Glutamatergic neuron (in vitro differentiated cells): ENCODE results near the gene GSDMA. TPM values are rescaled to one million over a fixed set of nuclear protein-coding genes. Genes with fewer than 3 reads are reported as not detected.

Experiments used
- DNase-seq: peaks from one replicate; pipeline ENCODE4 v3.0.0; 2022
- H3K27ac Mint-ChIP-seq: one replicate; pipeline ENCODE4 v1.8.0; 2020; ENCODE audit warnings: mild to moderate bottlenecking, mixed read lengths, inconsistent platforms; ENCODE audit not compliant: unreplicated experiment
- H3K27me3 Mint-ChIP-seq: one replicate; pipeline ENCODE4 v1.8.0; 2020; ENCODE audit warnings: mild to moderate bottlenecking, moderate library complexity, mixed read lengths, inconsistent platforms; ENCODE audit not compliant: unreplicated experiment
- H3K36me3 Mint-ChIP-seq: one replicate; pipeline ENCODE4 v1.8.0; 2020; ENCODE audit warnings: mild to moderate bottlenecking, mixed read lengths, inconsistent platforms; ENCODE audit not compliant: unreplicated experiment
- H3K4me1 Mint-ChIP-seq: one replicate; pipeline ENCODE4 v1.8.0; 2020; ENCODE audit warnings: mild to moderate bottlenecking, low read depth, mixed read lengths, inconsistent platforms; ENCODE audit not compliant: unreplicated experiment
- H3K4me3 Mint-ChIP-seq: one replicate; pipeline ENCODE4 v1.8.0; 2020; ENCODE audit warnings: mild to moderate bottlenecking, mixed read lengths, inconsistent platforms; ENCODE audit not compliant: unreplicated experiment
- H3K9me3 Mint-ChIP-seq: one replicate; pipeline ENCODE4 v1.8.0; 2020; ENCODE audit warnings: mild to moderate bottlenecking, moderate library complexity, mixed read lengths, inconsistent platforms; ENCODE audit not compliant: unreplicated experiment
- total RNA-seq: library from RNA; stranded (reverse); fragmentation: NEBNext Ultra II Directional; extraction: Animal tissue kit (Norgen Biotek cat#: 25700); gene quantifications from one replicate; pipeline ENCODE4 v1.2.1, GENCODE V29; 2021; ENCODE audit not compliant: unreplicated experiment
- TF ChIP-seq, protein P1 (sequence below): fragments of 200-600 bp; sonication (generic); IDR thresholded peaks from one replicate; pipeline ENCODE4 v1.5.0; 2021; ENCODE audit not compliant: partially characterized antibody, unreplicated experiment

The GSDMA gene
- total RNA-seq, 1 donor from 2014 or later = not detected

DNA sequence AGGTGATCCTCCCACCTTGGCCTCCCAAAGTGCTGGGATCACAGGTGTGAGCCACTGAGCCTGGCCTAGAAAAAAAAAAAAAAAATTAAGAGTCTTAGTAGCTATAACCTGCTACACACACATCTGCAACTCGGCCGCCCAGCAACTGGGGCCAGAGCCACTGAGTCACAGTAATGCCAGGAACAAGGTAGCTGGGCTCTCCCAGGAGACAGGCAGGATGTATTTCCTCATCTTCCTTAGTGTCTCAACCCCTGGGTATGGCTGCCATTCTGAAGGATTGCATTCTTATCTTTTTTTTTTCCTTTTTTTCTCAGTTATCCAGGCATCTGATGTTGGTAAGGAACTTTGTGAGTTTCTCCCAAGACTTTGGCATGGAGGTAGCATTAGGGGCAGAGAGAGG lies 10.7 kb downstream of the GSDMA start:
- H3K4me1 Mint-ChIP-seq = peaks cover 4% of the 10 kb centered on the region
- H3K9me3 Mint-ChIP-seq = no peaks in the 10 kb centered on the region
- H3K27ac Mint-ChIP-seq = no peak overlapping the region
- DNase-seq = no peak
- no peaks in the 10 kb centered on the region for H3K36me3 Mint-ChIP-seq
- H3K27me3 Mint-ChIP-seq = peaks cover 10% of the 10 kb centered on the region
- H3K4me3 Mint-ChIP-seq = no peak overlapping the region
- TF ChIP-seq, protein P1, sequence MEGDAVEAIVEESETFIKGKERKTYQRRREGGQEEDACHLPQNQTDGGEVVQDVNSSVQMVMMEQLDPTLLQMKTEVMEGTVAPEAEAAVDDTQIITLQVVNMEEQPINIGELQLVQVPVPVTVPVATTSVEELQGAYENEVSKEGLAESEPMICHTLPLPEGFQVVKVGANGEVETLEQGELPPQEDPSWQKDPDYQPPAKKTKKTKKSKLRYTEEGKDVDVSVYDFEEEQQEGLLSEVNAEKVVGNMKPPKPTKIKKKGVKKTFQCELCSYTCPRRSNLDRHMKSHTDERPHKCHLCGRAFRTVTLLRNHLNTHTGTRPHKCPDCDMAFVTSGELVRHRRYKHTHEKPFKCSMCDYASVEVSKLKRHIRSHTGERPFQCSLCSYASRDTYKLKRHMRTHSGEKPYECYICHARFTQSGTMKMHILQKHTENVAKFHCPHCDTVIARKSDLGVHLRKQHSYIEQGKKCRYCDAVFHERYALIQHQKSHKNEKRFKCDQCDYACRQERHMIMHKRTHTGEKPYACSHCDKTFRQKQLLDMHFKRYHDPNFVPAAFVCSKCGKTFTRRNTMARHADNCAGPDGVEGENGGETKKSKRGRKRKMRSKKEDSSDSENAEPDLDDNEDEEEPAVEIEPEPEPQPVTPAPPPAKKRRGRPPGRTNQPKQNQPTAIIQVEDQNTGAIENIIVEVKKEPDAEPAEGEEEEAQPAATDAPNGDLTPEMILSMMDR = no peak

DNA sequence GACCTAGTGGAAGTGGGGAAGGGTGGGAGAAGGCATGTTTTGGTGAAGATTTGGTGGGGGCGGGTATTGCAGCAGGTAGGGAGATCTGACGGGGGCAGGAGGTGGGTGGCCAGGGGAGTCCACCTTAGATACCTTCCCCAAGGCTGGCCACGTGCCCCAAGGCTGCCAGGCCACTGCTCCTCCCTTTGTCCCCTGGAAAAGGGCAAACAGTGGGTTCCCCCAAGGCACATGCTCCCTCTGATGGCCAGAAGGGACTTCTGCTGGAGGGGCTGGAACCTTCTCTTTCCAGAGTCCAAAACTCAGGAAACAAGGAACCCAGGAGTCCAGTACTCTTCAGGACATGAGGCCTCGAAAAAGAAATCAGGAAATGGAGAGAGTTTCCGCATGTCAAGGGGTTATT lies 11.6 kb downstream of the GSDMA start:
- H3K9me3 Mint-ChIP-seq = no peaks in the 10 kb centered on the region

DNA sequence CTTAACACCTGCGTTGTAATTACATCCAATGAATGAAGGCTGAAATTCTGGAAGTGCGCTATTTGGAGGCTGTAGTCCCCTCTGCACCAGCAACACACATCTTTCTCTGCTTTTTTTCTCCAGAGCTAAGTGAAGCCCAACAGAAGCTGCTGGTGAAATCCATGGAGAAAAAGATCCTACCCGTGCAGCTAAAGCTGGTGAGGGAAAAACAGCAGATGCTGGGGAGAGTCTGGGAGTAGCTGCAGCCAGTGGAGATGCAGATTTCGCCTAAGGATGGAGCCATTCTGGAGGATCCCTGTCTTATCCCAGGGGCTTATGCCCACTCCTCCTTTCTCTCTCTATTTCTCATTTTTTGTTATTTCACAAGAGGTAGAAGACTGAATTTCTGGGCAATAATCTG lies 13.0 kb downstream of the GSDMA start:
- no peak for DNase-seq
- no peak overlapping the region for H3K27ac Mint-ChIP-seq
- H3K4me3 Mint-ChIP-seq = no peak overlapping the region
- peaks cover 2% of the 10 kb centered on the region for H3K9me3 Mint-ChIP-seq
- H3K36me3 Mint-ChIP-seq = no peaks in the 10 kb centered on the region
- H3K4me1 Mint-ChIP-seq = peaks cover 4% of the 10 kb centered on the region
- TF ChIP-seq, protein P1 = no peak
- peaks cover 9% of the 10 kb centered on the region for H3K27me3 Mint-ChIP-seq

More for the DNA sequence above, 11.6 kb downstream of the GSDMA start:
- H3K4me3 Mint-ChIP-seq = no peak overlapping the region
- DNase-seq = no peak
- H3K27ac Mint-ChIP-seq = no peak overlapping the region
- H3K36me3 Mint-ChIP-seq = no peaks in the 10 kb centered on the region
- H3K4me1 Mint-ChIP-seq = peaks cover 4% of the 10 kb centered on the region
- H3K27me3 Mint-ChIP-seq = peaks cover 13% of the 10 kb centered on the region
- TF ChIP-seq, protein P1 = no peak

DNA sequence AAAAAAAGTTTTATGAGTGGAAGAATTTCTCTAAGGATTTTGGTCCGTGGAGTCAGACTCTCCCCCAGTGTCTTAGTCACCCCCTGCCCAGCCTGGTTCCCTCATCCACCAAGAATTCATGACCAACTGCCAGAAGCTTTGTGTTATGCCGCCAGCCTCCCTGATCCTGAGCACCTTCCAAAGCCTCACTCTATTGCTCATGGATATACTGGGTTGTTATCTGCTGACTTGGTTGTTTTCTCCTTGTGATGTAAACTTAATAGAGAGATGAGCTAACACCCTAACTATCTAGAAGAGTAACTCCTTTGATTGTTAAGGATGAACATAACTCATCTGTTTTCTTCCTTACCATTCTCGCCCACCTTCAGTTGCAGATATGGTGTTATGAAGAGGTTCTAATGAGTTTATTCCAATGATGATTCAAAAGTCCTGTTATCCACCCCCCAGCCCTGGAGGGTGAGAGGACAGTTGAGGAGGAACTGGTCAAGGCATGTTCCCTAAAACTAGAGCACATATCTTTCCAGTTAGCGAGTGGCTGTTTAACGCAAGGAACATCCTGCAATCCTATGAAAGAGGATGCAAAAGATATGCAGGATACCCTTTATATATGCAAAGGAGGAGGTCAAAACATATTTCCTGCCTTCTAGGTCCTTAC lies 16.3 kb downstream of the GSDMA start:
- Mint-ChIP-seq H3K36me3 (no peaks in the 10 kb centered on the region), H3K9me3 (peaks cover 2% of the 10 kb centered on the region), H3K4me1 (peaks cover 12% of the 10 kb centered on the region), H3K4me3 (peak overlapping the region; percentile 94), H3K27ac (no peak overlapping the region), H3K27me3 (peaks cover 11% of the 10 kb centered on the region)
- TF ChIP-seq, protein P1 = no peak
- no peak for DNase-seq

DNA sequence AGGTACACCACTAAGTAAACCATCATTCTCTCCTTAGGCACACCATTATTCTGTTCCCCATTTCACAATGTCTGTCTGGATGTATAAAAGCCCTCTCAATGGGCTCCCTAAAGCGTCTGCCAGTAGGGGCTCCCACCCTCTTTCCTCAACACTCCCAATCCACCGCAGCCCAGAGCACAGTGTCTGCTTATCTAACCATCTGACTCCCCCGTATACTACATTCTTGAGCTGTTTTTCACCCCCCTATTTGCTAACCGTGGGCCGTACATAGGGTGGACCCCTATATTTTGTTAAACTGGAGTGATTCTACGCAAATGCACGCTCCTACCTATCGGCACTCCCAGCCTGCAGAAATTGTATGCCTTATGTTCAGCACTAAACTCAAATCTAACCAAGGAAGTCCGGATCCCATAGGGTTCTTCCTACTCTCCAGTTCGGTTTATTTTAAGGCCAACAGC lies 17.1 kb downstream of the GSDMA start:
- Mint-ChIP-seq H3K4me1 (peaks cover 12% of the 10 kb centered on the region), H3K27me3 (peaks cover 11% of the 10 kb centered on the region), H3K4me3 (peak overlapping the region; percentile 94), H3K36me3 (no peaks in the 10 kb centered on the region), H3K27ac (peak overlapping the region; percentile 89), H3K9me3 (peaks cover 2% of the 10 kb centered on the region)
- peak; percentile 29 for DNase-seq
- TF ChIP-seq, protein P1 = no peak
